GM12878 (cell line): ENCODE measurements around the gene CARD11. TPM values are rescaled to one million over a fixed set of nuclear protein-coding genes. Genes with fewer than 3 reads are reported as not detected.

Experiments used
- BACH1 ChIP-seq: fragments of 450-650 bp; IDR thresholded peaks from 2 replicates; pipeline ENCODE4 v1.6.1; 2017; ENCODE audit warnings: mild to moderate bottlenecking, borderline replicate concordance
- BRCA1 ChIP-seq: IDR thresholded peaks from 2 replicates; pipeline ENCODE4 v1.6.1; 2011; ENCODE audit warnings: low read depth, low read length, improper control_type of control experiment
- CREB1 ChIP-seq: IDR thresholded peaks from 2 replicates; pipeline ENCODE4 v1.6.1; 2012; ENCODE audit warnings: low read depth, mild to moderate bottlenecking, inconsistent platforms
- EED ChIP-seq: sonication (generic); IDR thresholded peaks from 2 replicates; pipeline ENCODE4 v1.6.1; 2016; ENCODE audit warnings: antibody characterized with exemption, low read depth
- EGR1 ChIP-seq, 2 experiments: IDR thresholded peaks; 1 replicate in 1 of 2; 2 replicates in 1 of 2; pipeline ENCODE4 v1.6.1; 2011 to 2012; ENCODE audit warnings: low read depth in 2 of 2, low read length in 2 of 2, borderline replicate concordance in 1 of 2, mild to moderate bottlenecking in 1 of 2, moderate library complexity in 1 of 2
- ELK1 ChIP-seq: IDR thresholded peaks from 2 replicates; pipeline ENCODE4 v1.6.1; 2012; ENCODE audit warnings: low read depth, low read length, improper control_type of control experiment
- EP300 ChIP-seq, 2 experiments: fragments of 150-350 bp in 1 of 2; IDR thresholded peaks; 2 replicates each; pipeline ENCODE4 v1.6.1; 2011 to 2012; ENCODE audit warnings: low read depth in 2 of 2, low read length in 2 of 2, borderline replicate concordance in 1 of 2, improper control_type of control experiment in 1 of 2, inconsistent platforms in 1 of 2; ENCODE audit not compliant: control insufficient read depth in 1 of 2
- FOXK2 ChIP-seq: fragments of 450-650 bp; IDR thresholded peaks from 2 replicates; pipeline ENCODE4 v1.6.1; 2017; ENCODE audit warnings: mild to moderate bottlenecking, moderate library complexity
- HDAC2 ChIP-seq: fragments of 200-600 bp; sonication (generic); IDR thresholded peaks from 2 replicates; pipeline ENCODE4 v1.6.1; 2017
- JUNB ChIP-seq: IDR thresholded peaks from 2 replicates; pipeline ENCODE4 v1.6.1; 2016; ENCODE audit warnings: antibody characterized with exemption, mild to moderate bottlenecking
- JUND ChIP-seq: IDR thresholded peaks from 2 replicates; pipeline ENCODE4 v1.6.1; 2012; ENCODE audit warnings: low read depth, mild to moderate bottlenecking, low read length, improper control_type of control experiment, moderate library complexity
- MEF2B ChIP-seq: fragments of 450-650 bp; IDR thresholded peaks from 2 replicates; pipeline ENCODE4 v1.6.1; 2018; ENCODE audit warnings: mild to moderate bottlenecking, moderate library complexity; ENCODE audit not compliant: partially characterized antibody, poor library complexity, severe bottlenecking
- SRF ChIP-seq, 2 experiments: IDR thresholded peaks; 2 replicates each; pipeline ENCODE4 v1.6.1; 2011; ENCODE audit warnings: low read depth in 2 of 2, low read length in 2 of 2, mild to moderate bottlenecking in 1 of 2, moderate library complexity in 1 of 2
- STAT1 ChIP-seq: fragments of 450-650 bp; conservative IDR thresholded peaks from 2 replicates; pipeline ENCODE4 v1.6.1; 2014; ENCODE audit warnings: antibody characterized with exemption, mild to moderate bottlenecking
- STAT3 ChIP-seq: IDR thresholded peaks from 2 replicates; pipeline ENCODE4 v1.6.1; 2011; ENCODE audit warnings: low read depth, low read length, improper control_type of control experiment
- TAF1 ChIP-seq: IDR thresholded peaks from 2 replicates; pipeline ENCODE4 v1.6.1; 2011; ENCODE audit warnings: mild to moderate bottlenecking, low read depth, low read length, borderline replicate concordance
- USF1 ChIP-seq: IDR thresholded peaks from 2 replicates; pipeline ENCODE4 v1.6.1; 2011; ENCODE audit warnings: borderline replicate concordance, low read depth, mild to moderate bottlenecking, moderate library complexity, mixed read lengths, low read length; ENCODE audit not compliant: insufficient read depth; ENCODE audit errors: extremely low read length
- ZSCAN29 ChIP-seq: fragments of 450-650 bp; IDR thresholded peaks from 2 replicates; pipeline ENCODE4 v1.6.1; 2017; ENCODE audit warnings: mild to moderate bottlenecking, moderate library complexity
- polyA plus RNA-seq, 11 experiments: library from polyadenylated mRNA; depleted of rRNA in 4 of 11; unstranded in 6 of 11; stranded (reverse) in 5 of 11; fragments of >200 nt; fragmentation: Nextera tagmentation in 4 of 11; fragmentation: Illumina TruSeq in 1 of 11; extraction: Ambion mirVana in 4 of 11; extraction: Trizol in 1 of 11; gene quantifications; 1 replicate in 1 of 11; 2 replicates in 10 of 11; pipeline versions ENCODE4 v1.2.1 to v1.2.3, GENCODE V29; 2011 to 2016; ENCODE audit warnings: inconsistent platforms in 2 of 11, missing spikeins in 2 of 11, low read depth in 1 of 11
- total RNA-seq, 4 experiments: library from RNA; depleted of rRNA in 3 of 4; stranded (reverse); fragments of >200 nt in 3 of 4; fragmentation: Illumina TruSeq in 1 of 4; extraction: Trizol in 1 of 4; gene quantifications; 2 replicates each; pipeline versions ENCODE4 v1.2.1 to v1.2.3, GENCODE V29; 2013 to 2021
- TF ChIP-seq, protein P1 (sequence below): fragments of 450-650 bp; IDR thresholded peaks from 2 replicates; pipeline ENCODE4 v1.6.1; 2018; ENCODE audit warnings: mild to moderate bottlenecking, low read depth, moderate library complexity; ENCODE audit not compliant: partially characterized antibody
- TF ChIP-seq, protein P2 (sequence below): fragments of 450-650 bp; formaldehyde crosslinking; IDR thresholded peaks from 2 replicates; pipeline ENCODE4 v1.5.0; 2022; ENCODE audit warnings: mild to moderate bottlenecking, missing genetic modification characterization

CARD11 gene
- total and polyA plus RNA-seq, 10 of the 15 experiments (the other 5 are each of a cell fraction or from before 2014, with no cell fraction given), result 0.27 to 72.0 (median 28.4) TPM

DNA sequence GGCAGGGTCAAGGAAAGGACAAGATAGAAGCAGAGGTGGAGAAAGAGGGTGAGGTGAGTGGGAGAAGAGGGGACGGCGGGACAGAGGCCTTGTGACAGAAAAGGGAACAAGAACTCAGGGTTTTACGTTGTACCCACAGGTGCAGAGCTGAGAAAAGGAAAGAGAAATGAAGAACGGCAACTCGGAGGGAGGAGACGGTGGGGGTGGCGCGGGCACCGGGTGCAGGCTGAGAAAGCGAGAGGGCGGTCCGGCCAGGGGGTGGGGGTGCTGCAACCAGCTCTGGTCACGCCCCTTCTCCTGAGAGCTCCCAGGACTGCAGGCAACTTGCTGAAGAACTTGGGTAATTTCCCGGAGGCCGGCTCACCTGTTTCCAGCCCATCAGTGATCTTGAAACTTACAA, 65.3 kb downstream of the CARD11 start (continued):
- TF ChIP-seq USF1 (no peak), BACH1 (peak; percentile 31; the same call in 1 of the 2 replicates), HDAC2 (no peak), EGR1 (IDR thresholded peaks at IDR 0.05; ENCODE audit: borderline replicate concordance in 1 of 2, low read depth in 2 of 2, low read length in 2 of 2) (peak in 1 of 2 experiments; percentile 58; a peak in 1 of 3 replicates), MEF2B (peak; percentile 66), STAT1 (no peak), ZSCAN29 (no peak), ELK1 (no peak), JUNB (peak; percentile 18; the same call in 1 of the 2 replicates), CREB1 (peak; percentile 65), TAF1 (no peak), FOXK2 (no peak), JUND (no peak), EP300 (IDR thresholded peaks at IDR 0.05; ENCODE audit: borderline replicate concordance in 1 of 2, control insufficient read depth in 1 of 2, low read depth in 2 of 2, low read length in 2 of 2) (peak; percentile 88 to 92; a peak in 3 of 4 replicates), BRCA1 (no peak), SRF (IDR thresholded peaks at IDR 0.05; ENCODE audit: low read depth in 2 of 2, low read length in 2 of 2) (0 out of 4 replicates have a peak, but pooled peaks of 1 of the 2 experiments have one; percentile 47), STAT3 (no peak), EED (peak; percentile 65; the same call in 1 of the 2 replicates)
- TF ChIP-seq, protein P1, sequence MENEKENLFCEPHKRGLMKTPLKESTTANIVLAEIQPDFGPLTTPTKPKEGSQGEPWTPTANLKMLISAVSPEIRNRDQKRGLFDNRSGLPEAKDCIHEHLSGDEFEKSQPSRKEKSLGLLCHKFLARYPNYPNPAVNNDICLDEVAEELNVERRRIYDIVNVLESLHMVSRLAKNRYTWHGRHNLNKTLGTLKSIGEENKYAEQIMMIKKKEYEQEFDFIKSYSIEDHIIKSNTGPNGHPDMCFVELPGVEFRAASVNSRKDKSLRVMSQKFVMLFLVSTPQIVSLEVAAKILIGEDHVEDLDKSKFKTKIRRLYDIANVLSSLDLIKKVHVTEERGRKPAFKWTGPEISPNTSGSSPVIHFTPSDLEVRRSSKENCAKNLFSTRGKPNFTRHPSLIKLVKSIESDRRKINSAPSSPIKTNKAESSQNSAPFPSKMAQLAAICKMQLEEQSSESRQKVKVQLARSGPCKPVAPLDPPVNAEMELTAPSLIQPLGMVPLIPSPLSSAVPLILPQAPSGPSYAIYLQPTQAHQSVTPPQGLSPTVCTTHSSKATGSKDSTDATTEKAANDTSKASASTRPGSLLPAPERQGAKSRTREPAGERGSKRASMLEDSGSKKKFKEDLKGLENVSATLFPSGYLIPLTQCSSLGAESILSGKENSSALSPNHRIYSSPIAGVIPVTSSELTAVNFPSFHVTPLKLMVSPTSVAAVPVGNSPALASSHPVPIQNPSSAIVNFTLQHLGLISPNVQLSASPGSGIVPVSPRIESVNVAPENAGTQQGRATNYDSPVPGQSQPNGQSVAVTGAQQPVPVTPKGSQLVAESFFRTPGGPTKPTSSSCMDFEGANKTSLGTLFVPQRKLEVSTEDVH, result peak; percentile 30
- TF ChIP-seq, protein P2, sequence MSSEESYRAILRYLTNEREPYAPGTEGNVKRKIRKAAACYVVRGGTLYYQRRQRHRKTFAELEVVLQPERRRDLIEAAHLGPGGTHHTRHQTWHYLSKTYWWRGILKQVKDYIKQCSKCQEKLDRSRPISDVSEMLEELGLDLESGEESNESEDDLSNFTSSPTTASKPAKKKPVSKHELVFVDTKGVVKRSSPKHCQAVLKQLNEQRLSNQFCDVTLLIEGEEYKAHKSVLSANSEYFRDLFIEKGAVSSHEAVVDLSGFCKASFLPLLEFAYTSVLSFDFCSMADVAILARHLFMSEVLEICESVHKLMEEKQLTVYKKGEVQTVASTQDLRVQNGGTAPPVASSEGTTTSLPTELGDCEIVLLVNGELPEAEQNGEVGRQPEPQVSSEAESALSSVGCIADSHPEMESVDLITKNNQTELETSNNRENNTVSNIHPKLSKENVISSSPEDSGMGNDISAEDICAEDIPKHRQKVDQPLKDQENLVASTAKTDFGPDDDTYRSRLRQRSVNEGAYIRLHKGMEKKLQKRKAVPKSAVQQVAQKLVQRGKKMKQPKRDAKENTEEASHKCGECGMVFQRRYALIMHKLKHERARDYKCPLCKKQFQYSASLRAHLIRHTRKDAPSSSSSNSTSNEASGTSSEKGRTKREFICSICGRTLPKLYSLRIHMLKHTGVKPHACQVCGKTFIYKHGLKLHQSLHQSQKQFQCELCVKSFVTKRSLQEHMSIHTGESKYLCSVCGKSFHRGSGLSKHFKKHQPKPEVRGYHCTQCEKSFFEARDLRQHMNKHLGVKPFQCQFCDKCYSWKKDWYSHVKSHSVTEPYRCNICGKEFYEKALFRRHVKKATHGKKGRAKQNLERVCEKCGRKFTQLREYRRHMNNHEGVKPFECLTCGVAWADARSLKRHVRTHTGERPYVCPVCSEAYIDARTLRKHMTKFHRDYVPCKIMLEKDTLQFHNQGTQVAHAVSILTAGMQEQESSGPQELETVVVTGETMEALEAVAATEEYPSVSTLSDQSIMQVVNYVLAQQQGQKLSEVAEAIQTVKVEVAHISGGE (CRISPR knock-in tag), result no peak
